Endothelial cell of umbilical vein (primary cell): Measurements from ENCODE around the gene DTWD2. TPM values are rescaled to one million over a fixed set of nuclear protein-coding genes. Genes with fewer than 3 reads are reported as not detected.
"Not testable (repeated sequence)": the region's sequence is repeated elsewhere in the genome, so short reads cannot be mapped to it uniquely, and the experiment has no call there.

Source experiments
- BruUV-seq: library from RNA; stranded (reverse); fragments of 400-500 nt; replicated peaks from 2 replicates; lab custom pipeline; 2021; lab: Mats Ljungman, UMichigan
- CTCF ChIA-PET: fragments of 300-600, 350-600 bp; sonication (Branson Sonifier 250); formaldehyde crosslinking; loops from one replicate; lab custom pipeline; 2021; ENCODE audit warnings: antibody characterized with exemption, inconsistent platforms; lab: Charles Lee
- POLR2A ChIA-PET: fragments of 300-600, 350-600 bp; sonication (Branson Sonifier 250); formaldehyde crosslinking; loops from one replicate; lab custom pipeline; 2021; ENCODE audit warnings: antibody characterized with exemption, inconsistent platforms; lab: Charles Lee
- DNase-seq: peaks from one replicate; pipeline ENCODE4 v3.0.0-alpha.2; 2011; ENCODE audit warnings: low read depth, low spot score
- FAIRE-seq: peaks from 2 replicates; lab custom pipeline; 2011; peaks lifted over from hg19 to GRCh38; lab: Jason Lieb, UNC
- H2AFZ ChIP-seq: 2 replicates; pipeline ENCODE4 v1.6.0; 2012; ENCODE audit warnings: low read depth, low read length, control low read depth, inconsistent platforms
- H3K27ac ChIP-seq: 2 replicates; pipeline ENCODE4 v1.5.1; 2011; ENCODE audit warnings: low read depth, mild to moderate bottlenecking, control low read depth, low read length, moderate library complexity; ENCODE audit not compliant: insufficient read depth
- H3K27me3 ChIP-seq, 2 experiments: 2 replicates each; pipeline versions ENCODE4 v1.6.0 to v1.6.1; 2011; ENCODE audit warnings: low read length in 2 of 2, mixed read lengths in 1 of 2; ENCODE audit not compliant: control insufficient read depth in 2 of 2, insufficient read depth in 2 of 2
- H3K36me3 ChIP-seq, 2 experiments: 2 replicates in 1 of 2; 3 replicates in 1 of 2; pipeline ENCODE4 v1.5.1; 2011; ENCODE audit warnings: low read length in 2 of 2, mild to moderate bottlenecking in 1 of 2, moderate library complexity in 1 of 2; ENCODE audit not compliant: control insufficient read depth in 2 of 2, insufficient read depth in 2 of 2; ENCODE audit errors: extremely low read depth in 1 of 2
- H3K4me1 ChIP-seq: 3 replicates; pipeline ENCODE4 v1.5.1; 2011; ENCODE audit warnings: mild to moderate bottlenecking, low read length; ENCODE audit not compliant: control insufficient read depth, insufficient read depth; ENCODE audit errors: extremely low read depth
- H3K4me2 ChIP-seq: 2 replicates; pipeline ENCODE4 v1.6.1; 2011; ENCODE audit warnings: low read length, control low read depth, mixed read lengths; ENCODE audit not compliant: insufficient read depth
- H3K4me3 ChIP-seq, 3 experiments: fragments of 200-600 bp in 1 of 3; sonication (generic), shearing (Covaris generic) in 1 of 3; replicated peaks in 1 of 3; 2 replicates each; pipeline ENCODE4 v1.5.1; 2011 to 2016; ENCODE audit warnings: control low read depth in 3 of 3, low read length in 3 of 3, mild to moderate bottlenecking in 2 of 3, inconsistent platforms in 1 of 3, low read depth in 1 of 3, moderate library complexity in 1 of 3; ENCODE audit not compliant: insufficient read depth in 1 of 3
- H3K79me2 ChIP-seq: 2 replicates; pipeline ENCODE4 v1.6.0; 2012; ENCODE audit warnings: low read length, inconsistent platforms; ENCODE audit not compliant: control insufficient read depth, insufficient read depth
- H3K9ac ChIP-seq: replicated peaks from 2 replicates; pipeline ENCODE3; 2011; ENCODE audit warnings: low read length, control low read depth; ENCODE audit not compliant: insufficient read depth; ENCODE audit errors: extremely low read depth
- H3K9me1 ChIP-seq: replicated peaks from 3 replicates; pipeline ENCODE4 v1.6.0; 2011; ENCODE audit warnings: mild to moderate bottlenecking, low read length; ENCODE audit not compliant: control insufficient read depth, insufficient read depth; ENCODE audit errors: extremely low read depth
- H3K9me3 ChIP-seq: replicated peaks from 2 replicates; pipeline ENCODE4 v1.5.1; 2012; ENCODE audit warnings: low read length, inconsistent platforms; ENCODE audit not compliant: control insufficient read depth, insufficient read depth
- H4K20me1 ChIP-seq: replicated peaks from 2 replicates; pipeline ENCODE3; 2011; ENCODE audit warnings: mild to moderate bottlenecking, low read length; ENCODE audit not compliant: control insufficient read depth, insufficient read depth; ENCODE audit errors: extremely low read depth
- CTCF ChIP-seq, 2 donors: IDR thresholded peaks; 1 replicate in 1 of 2; 2 replicates in 1 of 2; pipeline ENCODE4 v1.5.1; 2011; ENCODE audit warnings: low read length in 2 of 2, mild to moderate bottlenecking in 2 of 2, moderate library complexity in 2 of 2, control low read depth in 1 of 2, inconsistent platforms in 1 of 2, low read depth in 1 of 2; ENCODE audit not compliant: insufficient read depth in 1 of 2; ENCODE audit errors: extremely low read depth in 1 of 2
- EZH2 ChIP-seq: IDR thresholded peaks from 2 replicates; pipeline ENCODE4 v1.6.1; 2012; ENCODE audit warnings: borderline replicate concordance, low read depth, mild to moderate bottlenecking, moderate library complexity, low read length, inconsistent platforms; ENCODE audit not compliant: severe bottlenecking
- FOS ChIP-seq: IDR thresholded peaks from 2 replicates; pipeline ENCODE4 v1.6.1; 2011; ENCODE audit warnings: mild to moderate bottlenecking, low read length, moderate library complexity, borderline replicate concordance; ENCODE audit not compliant: insufficient read depth
- GATA2 ChIP-seq: IDR thresholded peaks from 2 replicates; pipeline ENCODE4 v1.7.0; 2011; ENCODE audit warnings: low read depth, mild to moderate bottlenecking, moderate library complexity, mixed read lengths, low read length; ENCODE audit not compliant: insufficient read length, insufficient read depth
- JUN ChIP-seq: IDR thresholded peaks from 2 replicates; pipeline ENCODE4 v1.6.1; 2011; ENCODE audit warnings: borderline replicate concordance, low read depth; ENCODE audit not compliant: insufficient read length, insufficient read depth
- MAX ChIP-seq: IDR thresholded peaks from 2 replicates; pipeline ENCODE4 v1.6.1; 2011; ENCODE audit not compliant: insufficient read depth, insufficient read length
- MYC ChIP-seq: IDR thresholded peaks from one replicate; pipeline ENCODE4 v1.6.1; 2011; ENCODE audit warnings: mild to moderate bottlenecking, low read depth, low read length
- POLR2A ChIP-seq: IDR thresholded peaks from 2 replicates; pipeline ENCODE4 v1.6.1; 2012; ENCODE audit warnings: low read depth, mild to moderate bottlenecking, control low read depth, low read length
- POLR2AphosphoS5 ChIP-seq: IDR thresholded peaks from 2 replicates; pipeline ENCODE4 v1.6.1; 2012; ENCODE audit warnings: low read depth, mild to moderate bottlenecking, control low read depth, low read length, moderate library complexity; ENCODE audit not compliant: insufficient read depth
- dilution Hi-C: fragments of 300-500 bp; cut with MboI; formaldehyde crosslinking; loops from one replicate; pipeline ENCODE4 v1.15.0; 2019; ENCODE audit warnings: low sequenced_read_pairs; ENCODE audit not compliant: extremely low pct_ligation_motif_present
- intact Hi-C: fragments of 100-400 bp; cut with micrococcal nuclease; formaldehyde crosslinking; loops from one replicate; pipeline ENCODE4 v1.10.0; 2022
- polyA plus RNA-seq, 4 experiments: library from polyadenylated mRNA; depleted of rRNA in 3 of 4; stranded (reverse) in 3 of 4; unstranded in 1 of 4; fragments of >200 nt; gene quantifications; 2 replicates each; pipeline versions ENCODE4 v1.2.1 to v1.2.3, GENCODE V29; 2011 to 2012; ENCODE audit warnings: missing spikeins in 1 of 4
- total RNA-seq: library from RNA; stranded (reverse); gene quantifications from 2 replicates; pipeline ENCODE4 v1.2.3, GENCODE V29; 2021

DTWD2 gene
- total and polyA plus RNA-seq, 2 donors (not counting 3 experiments of a cell fraction or from before 2014, with no cell fraction given) = 0.99 to 1.1 TPM

- Histone ChIP-seq H3K9me1 (no peaks in the 10 kb centered on the region), H3K79me2 (no peaks in the 10 kb centered on the region), H3K27me3 (no peaks in the 10 kb centered on the region), H3K9me3 (no peaks in the 10 kb centered on the region), H2AFZ (no peak overlapping the region), H3K36me3 (no peaks in the 10 kb centered on the region), H3K9ac (no peak overlapping the region), H3K4me2 (no peak overlapping the region), H3K27ac (no peak overlapping the region), H3K4me1 (no peaks in the 10 kb centered on the region), H3K4me3 (no peak overlapping the region), H4K20me1 (no peaks in the 10 kb centered on the region)
- ChIA-PET POLR2A (no interaction called here), CTCF (interaction anchor here (1.2 to 1.7 kb wide), 2 partner anchors 8 to 455 kb away, joined by 3 to 5 read pairs; no protein-coding TSS in a partner anchor)
- DNase-seq (no peak), FAIRE-seq (no peak)
- TF ChIP-seq CTCF (IDR thresholded peaks at IDR 0.05; ENCODE audit: extremely low read depth in 1 of 2, insufficient read depth in 1 of 2, low read depth in 1 of 2, low read length in 2 of 2) = no peak
- no peak for TF ChIP-seq MYC
- no peak for TF ChIP-seq MAX
- TF ChIP-seq FOS = no peak
- no peak for TF ChIP-seq POLR2AphosphoS5
- TF ChIP-seq EZH2 = no peak
- TF ChIP-seq GATA2 = no peak
- TF ChIP-seq POLR2A = no peak
- TF ChIP-seq JUN = no peak
- intact Hi-C loops (no loop called here), dilution Hi-C loops (no loop called here)
- BruUV-seq = no TSS peak
Measured at GRCh38 chr5:118980017-118980416, 8.3 kb downstream of the DTWD2 start.

GRCh38 chr5:118973779-118974445 lies 14.4 kb downstream of the DTWD2 start:
- CTCF ChIA-PET, BruUV-seq, H3K36me3 ChIP-seq, H3K27me3 ChIP-seq, H4K20me1 ChIP-seq, H3K9me1 ChIP-seq, H3K4me3 ChIP-seq, H3K4me2 ChIP-seq, H3K4me1 ChIP-seq, FAIRE-seq, H3K27ac ChIP-seq, intact Hi-C loops, DNase-seq, POLR2A ChIA-PET, dilution Hi-C loops, H3K9me3 ChIP-seq, H3K9ac ChIP-seq, H3K79me2 ChIP-seq, H2AFZ ChIP-seq: not testable (repeated sequence)
